ENCODE data around the gene UBE2O. TPM values are rescaled to one million over a fixed set of nuclear protein-coding genes. Genes with fewer than 3 reads are reported as not detected.

The UBE2O gene
- total RNA-seq, 3 donors from 2014 or later = 16.2 to 25.0 (median 19.0) TPM

GRCh38 chr17:76385892-76386786 lies 66.8 kb downstream of the UBE2O start:
- intact Hi-C loops (cut with DNase I, micrococcal nuclease) = no loop called here
- peak; percentile 73 for TF ChIP-seq CTCF (IDR thresholded peaks at IDR 0.05)
- ATAC-seq (peak; percentile 62), DNase-seq (peak; percentile 83 to 92 (median 89))
- no peaks in the 10 kb centered on the region for H3K36me3 ChIP-seq (ENCODE audit: low read depth)
- peaks cover 28% of the 10 kb centered on the region for H3K4me1 ChIP-seq (ENCODE audit: low read depth)
- no peak overlapping the region for H3K4me3 ChIP-seq
- no peaks in the 10 kb centered on the region for H3K9me3 ChIP-seq

- H3K36me3 ChIP-seq (ENCODE audit: low read depth) = no peaks in the 10 kb centered on the region
- peak; percentile 31 to 73 (median 60) for DNase-seq
- peaks cover 28% of the 10 kb centered on the region for H3K4me1 ChIP-seq (ENCODE audit: low read depth)
- peak; percentile 17 for ATAC-seq
- TF ChIP-seq CTCF (IDR thresholded peaks at IDR 0.05) = no peak
- intact Hi-C loops (cut with DNase I, micrococcal nuclease) = no loop called here
- H3K4me3 ChIP-seq = peak overlapping the region; percentile 19
- no peaks in the 10 kb centered on the region for H3K9me3 ChIP-seq
These were observed 67.7 kb downstream of the UBE2O start for GRCh38 chr17:76384987-76385891.

- H3K9me3 ChIP-seq = no peaks in the 10 kb centered on the region
- intact Hi-C loops (cut with DNase I, micrococcal nuclease) = no loop called here
- H3K4me1 ChIP-seq (ENCODE audit: low read depth) = peaks cover 28% of the 10 kb centered on the region
- H3K36me3 ChIP-seq (ENCODE audit: low read depth) = no peaks in the 10 kb centered on the region
- peak; percentile 77 to 85 (median 80) for DNase-seq
- TF ChIP-seq CTCF (IDR thresholded peaks at IDR 0.05) = no peak
- H3K4me3 ChIP-seq = peak within 1 kb of the TSS; percentile 19
- peak; percentile 88 for ATAC-seq
These were observed 68.5 kb downstream of the UBE2O start, which contains the start of gene SPHK1 for GRCh38 chr17:76384222-76384986. Gene SPHK1, plus strand, starts transcription at chr17:76384609. Its CDS starts 1,036 bp downstream, at chr17:76385645.

GRCh38 chr17:76383546-76384221 lies 69.3 kb downstream of the UBE2O start:
- ATAC-seq (peak; percentile 42), DNase-seq (peak; percentile 42 to 67 (median 67))
- H3K36me3 ChIP-seq (ENCODE audit: low read depth) = no peaks in the 10 kb centered on the region
- intact Hi-C loops (cut with DNase I, micrococcal nuclease) = no loop called here
- no peak for TF ChIP-seq CTCF (IDR thresholded peaks at IDR 0.05)
- H3K9me3 ChIP-seq = no peaks in the 10 kb centered on the region
- peaks cover 28% of the 10 kb centered on the region for H3K4me1 ChIP-seq (ENCODE audit: low read depth)
- peak overlapping the region; percentile 19 for H3K4me3 ChIP-seq
